GM12878 (cell line): Measurements from ENCODE around the gene TNIP2.

Source experiments
- EP300 ChIP-seq, 2 experiments: fragments of 150-350 bp in 1 of 2; IDR thresholded peaks; 2 replicates each; pipeline ENCODE4 v1.6.1; 2011 to 2012; ENCODE audit warnings: low read depth in 2 of 2, low read length in 2 of 2, borderline replicate concordance in 1 of 2, improper control_type of control experiment in 1 of 2, inconsistent platforms in 1 of 2; ENCODE audit not compliant: control insufficient read depth in 1 of 2
- ZZZ3 ChIP-seq: IDR thresholded peaks from 2 replicates; pipeline ENCODE4 v1.6.1; 2011; ENCODE audit warnings: low read depth; ENCODE audit not compliant: control insufficient read depth, insufficient read length

DNA sequence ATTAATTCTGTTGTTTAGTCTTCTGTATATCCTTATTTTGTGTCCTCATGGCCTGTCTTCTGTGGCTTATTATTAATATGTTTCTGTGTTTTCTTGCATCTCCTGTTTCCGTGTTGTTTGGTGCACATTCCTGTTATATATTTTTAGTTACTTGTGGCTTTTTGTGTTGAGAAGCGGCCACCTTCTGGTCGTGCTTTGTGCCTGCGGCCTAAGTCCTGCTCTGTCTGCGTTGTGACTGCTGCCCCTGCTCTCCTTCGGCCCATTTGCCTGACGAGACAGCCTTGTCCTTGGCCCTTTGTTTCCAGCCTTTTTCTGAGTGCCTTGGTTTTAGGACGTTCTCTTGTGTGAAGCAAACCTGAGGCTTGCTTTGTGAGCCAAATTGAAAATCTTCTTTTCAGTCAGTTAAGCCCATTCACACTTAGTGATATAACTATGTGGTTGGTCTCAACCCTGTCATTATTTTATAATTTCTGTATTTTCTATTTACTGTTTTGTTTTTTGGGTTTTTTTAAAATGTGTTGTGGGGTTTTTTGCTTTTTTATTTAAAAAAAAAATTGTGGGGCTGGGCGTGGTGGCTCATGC is 43.8 kb downstream of the TNIP2 start:
- TF ChIP-seq EP300 (IDR thresholded peaks at IDR 0.05; ENCODE audit: borderline replicate concordance in 1 of 2, control insufficient read depth in 1 of 2, low read depth in 2 of 2, low read length in 2 of 2) = no peak
- no peak for TF ChIP-seq ZZZ3
